GM18951 (cell line): Measurements from ENCODE around the gene PBXIP1.

Source experiments
- POLR2A ChIP-seq: IDR thresholded peaks from 4 replicates; pipeline ENCODE4 v1.6.1; 2011; ENCODE audit warnings: mild to moderate bottlenecking; ENCODE audit not compliant: insufficient read length, insufficient read depth; ENCODE audit errors: extremely low read depth
- in situ Hi-C: fragments of 300-500 bp; cut with MboI; formaldehyde crosslinking; loops from one replicate; pipeline ENCODE4 v1.12.0; 2022; ENCODE audit warnings: low sequenced_read_pairs, mixed read lengths, inconsistent platforms; ENCODE audit not compliant: unreplicated experiment

PBXIP1 gene

GRCh38 chr1:154974102-154974807, 18.4 kb upstream of the PBXIP1 start, which contains the start of gene CKS1B:
CKS1B (plus strand) TSS chr1:154974681; CDS start chr1:154974746, 65 bp downstream.
- in situ Hi-C loops = no loop called here
- TF ChIP-seq POLR2A = peak; percentile 78

GRCh38 chr1:154973344-154974101, 17.6 kb upstream of the PBXIP1 start:
- no peak for TF ChIP-seq POLR2A
- in situ Hi-C loops = no loop called here

- in situ Hi-C loops = no loop called here
These were observed 16.8 kb upstream of the PBXIP1 start for GRCh38 chr1:154972517-154973343.

GRCh38 chr1:154972213-154972516, 16.3 kb upstream of the PBXIP1 start:
- in situ Hi-C loops = no loop called here
- TF ChIP-seq POLR2A = no peak

More at GRCh38 chr1:154972517-154973343, 16.8 kb upstream of the PBXIP1 start:
- TF ChIP-seq POLR2A = no peak

- in situ Hi-C loops = no loop called here
- TF ChIP-seq POLR2A = no peak
These were observed 15.6 kb upstream of the PBXIP1 start for GRCh38 chr1:154971341-154971998.

- TF ChIP-seq POLR2A = peak; percentile 34
- in situ Hi-C loops = no loop called here
These were observed 14.9 kb upstream of the PBXIP1 start, which contains the start of gene SHC1 for GRCh38 chr1:154970631-154971340. SHC1 (minus strand) TSS chr1:154970747; CDS start chr1:154970526, 221 bp downstream.

- no peak for TF ChIP-seq POLR2A
- in situ Hi-C loops = no loop called here
These were observed 14.1 kb upstream of the PBXIP1 start for GRCh38 chr1:154969860-154970452.

- in situ Hi-C loops = no loop called here
- TF ChIP-seq POLR2A = no peak
These were observed 13.3 kb upstream of the PBXIP1 start for GRCh38 chr1:154969246-154969645.

GRCh38 chr1:154968731-154969130, 12.8 kb upstream of the PBXIP1 start:
- TF ChIP-seq POLR2A = no peak
- in situ Hi-C loops = no loop called here

GRCh38 chr1:154967331-154967950, 11.5 kb upstream of the PBXIP1 start:
- in situ Hi-C loops = no loop called here
- TF ChIP-seq POLR2A = no peak

- TF ChIP-seq POLR2A = no peak
- in situ Hi-C loops = no loop called here
These were observed 10.2 kb upstream of the PBXIP1 start for GRCh38 chr1:154966111-154966510.
